Peyer's patch (tissue), 4 donors: ENCODE measurements around the gene EGR4. TPM values are rescaled to one million over a fixed set of nuclear protein-coding genes. Genes with fewer than 3 reads are reported as not detected.
"Not testable (repeated sequence)": the region's sequence is repeated elsewhere in the genome, so short reads cannot be mapped to it uniquely, and the experiment has no call there.

ENCODE experiments used
- DNase-seq, 3 donors: peaks; one replicate each; pipeline ENCODE4 v3.0.0-alpha.2; 2017 to 2019
- H3K27ac ChIP-seq, 4 donors: fragments of 200-600 bp; sonication (generic); one replicate each; pipeline ENCODE4 v1.5.1; 2016 to 2019
- H3K27me3 ChIP-seq, 2 donors: fragments of 200-600 bp; sonication (generic); one replicate each; pipeline ENCODE4 v1.5.1; 2019
- H3K36me3 ChIP-seq, 3 donors: fragments of 200-600 bp; sonication (generic); one replicate each; pipeline ENCODE4 v1.5.1; 2016 to 2019
- H3K4me1 ChIP-seq, 4 donors: fragments of 200-600 bp; sonication (generic); one replicate each; pipeline ENCODE4 v1.5.1; 2016 to 2019
- H3K4me3 ChIP-seq, 4 donors: fragments of 200-600 bp; sonication (generic); 1 replicate in 3 of 4; 2 replicates in 1 of 4; pipeline ENCODE4 v1.5.1; 2016 to 2019; ENCODE audit warnings: mild to moderate bottlenecking in 1 of 4
- H3K9me3 ChIP-seq, 4 donors: fragments of 200-600 bp; sonication (generic); one replicate each; pipeline ENCODE4 v1.5.1; 2016 to 2019; ENCODE audit warnings: mild to moderate bottlenecking in 1 of 4
- CTCF ChIP-seq, 6 experiments: fragments of 450-650 bp in 4 of 6; fragments of 200-600 bp in 2 of 6; sonication (generic) in 1 of 6; IDR thresholded peaks; one replicate each; pipeline ENCODE4 v1.5.1; 2017 to 2019; ENCODE audit warnings: antibody characterized with exemption in 6 of 6, mild to moderate bottlenecking in 3 of 6, moderate library complexity in 1 of 6
- POLR2A ChIP-seq, 2 donors: fragments of 450-650 bp; IDR thresholded peaks; one replicate each; pipeline ENCODE4 v1.5.1; 2017; ENCODE audit warnings: antibody characterized with exemption in 2 of 2, mild to moderate bottlenecking in 2 of 2, moderate library complexity in 2 of 2
- total RNA-seq, 4 donors: library from RNA; depleted of rRNA; stranded (reverse); fragments of >200 nt; gene quantifications; one replicate each; pipeline ENCODE4 v1.1.0, GENCODE V29; 2016

The EGR4 gene
- total RNA-seq, 4 donors from 2014 or later, result not detected

- TF ChIP-seq CTCF (IDR thresholded peaks at IDR 0.05), result no peak
- no peak for TF ChIP-seq POLR2A (IDR thresholded peaks at IDR 0.05)
- no peak for DNase-seq
- peaks cover 0 to 4% of the 10 kb centered on the region in 2 donors for H3K27me3 ChIP-seq
- peaks cover 0 to 14% (median 0%) of the 10 kb centered on the region in 4 donors for H3K4me1 ChIP-seq
- H3K27ac ChIP-seq, result no peak overlapping the region
- H3K4me3 ChIP-seq, result no peak overlapping the region
- H3K36me3 ChIP-seq, result no peaks in the 10 kb centered on the region
- no peaks in the 10 kb centered on the region for H3K9me3 ChIP-seq
Observed at GRCh38 chr2:73266061-73266901, 27.1 kb downstream of the EGR4 start.

- Histone ChIP-seq H3K4me3 (no peak overlapping the region), H3K27me3 (peaks cover 0 to 4% of the 10 kb centered on the region in 2 donors), H3K27ac (no peak overlapping the region), H3K36me3 (no peaks in the 10 kb centered on the region), H3K4me1 (peaks cover 0 to 14% (median 0%) of the 10 kb centered on the region in 4 donors), H3K9me3 (no peaks in the 10 kb centered on the region)
- TF ChIP-seq POLR2A (IDR thresholded peaks at IDR 0.05), result no peak
- no peak for TF ChIP-seq CTCF (IDR thresholded peaks at IDR 0.05)
- no peak for DNase-seq
Observed at GRCh38 chr2:73265298-73266060, 27.9 kb downstream of the EGR4 start.

- TF ChIP-seq CTCF (IDR thresholded peaks at IDR 0.05), result no peak
- TF ChIP-seq POLR2A (IDR thresholded peaks at IDR 0.05), result no peak
- no peaks in the 10 kb centered on the region for H3K9me3 ChIP-seq
- peaks cover 0 to 14% (median 0%) of the 10 kb centered on the region in 4 donors for H3K4me1 ChIP-seq
- no peak overlapping the region for H3K4me3 ChIP-seq
- no peak overlapping the region for H3K27ac ChIP-seq
- peaks cover 0 to 4% of the 10 kb centered on the region in 2 donors for H3K27me3 ChIP-seq
- no peaks in the 10 kb centered on the region for H3K36me3 ChIP-seq
- no peak for DNase-seq
Observed at GRCh38 chr2:73264783-73265182, 28.6 kb downstream of the EGR4 start.

GRCh38 chr2:73264332-73264606 lies 29.1 kb downstream of the EGR4 start:
- peaks cover 0 to 4% of the 10 kb centered on the region in 2 donors for H3K27me3 ChIP-seq
- no peak for TF ChIP-seq CTCF (IDR thresholded peaks at IDR 0.05)
- TF ChIP-seq POLR2A (IDR thresholded peaks at IDR 0.05), result no peak
- H3K4me3 ChIP-seq, result no peak overlapping the region
- H3K4me1 ChIP-seq, result peaks cover 0 to 13% (median 0%) of the 10 kb centered on the region in 4 donors
- H3K36me3 ChIP-seq, result no peaks in the 10 kb centered on the region
- DNase-seq, result no peak
- no peak overlapping the region for H3K27ac ChIP-seq
- no peaks in the 10 kb centered on the region for H3K9me3 ChIP-seq

GRCh38 chr2:73263540-73264331 lies 29.6 kb downstream of the EGR4 start:
- Histone ChIP-seq H3K36me3 (no peaks in the 10 kb centered on the region), H3K4me1 (peaks cover 0 to 8% (median 0%) of the 10 kb centered on the region in 4 donors), H3K4me3 (no peak overlapping the region), H3K27ac (no peak overlapping the region), H3K9me3 (no peaks in the 10 kb centered on the region), H3K27me3 (peaks cover 0 to 4% of the 10 kb centered on the region in 2 donors)
- TF ChIP-seq POLR2A (IDR thresholded peaks at IDR 0.05) (no peak), CTCF (IDR thresholded peaks at IDR 0.05) (no peak)
- no peak for DNase-seq

- H3K9me3 ChIP-seq, DNase-seq, H3K4me3 ChIP-seq, H3K4me1 ChIP-seq, H3K36me3 ChIP-seq, H3K27me3 ChIP-seq, H3K27ac ChIP-seq: not testable (repeated sequence)
Observed at GRCh38 chr2:73262691-73263429, 30.5 kb downstream of the EGR4 start.
